ENCODE results near the gene SLC16A9.

Gene SLC16A9

GRCh38 chr10:59617996-59618395 lies 91.7 kb downstream of the SLC16A9 start:
- Histone ChIP-seq H3K36me3 (no peaks in the 10 kb centered on the region), H3K27ac (no peak overlapping the region), H3K27me3 (ENCODE audit: insufficient read depth, low read depth, severe bottlenecking) (no peaks in the 10 kb centered on the region), H3K9me3 (ENCODE audit: severe bottlenecking) (no peaks in the 10 kb centered on the region), H3K4me3 (ENCODE audit: low read depth, low read length) (no peak overlapping the region)
- DNase-seq, result no peak
- no peak for TF ChIP-seq CTCF (IDR thresholded peaks at IDR 0.05; ENCODE audit: low read depth, low read length)

GRCh38 chr10:59611048-59611447 lies 98.6 kb downstream of the SLC16A9 start:
- DNase-seq, result no peak
- Histone ChIP-seq H3K4me3 (ENCODE audit: low read depth, low read length) (no peak overlapping the region), H3K27ac (no peak overlapping the region), H3K36me3 (no peaks in the 10 kb centered on the region), H3K9me3 (ENCODE audit: severe bottlenecking) (no peaks in the 10 kb centered on the region), H3K27me3 (ENCODE audit: insufficient read depth, low read depth, severe bottlenecking) (no peaks in the 10 kb centered on the region)
- TF ChIP-seq CTCF (IDR thresholded peaks at IDR 0.05; ENCODE audit: low read depth, low read length), result no peak

- H3K9me3 ChIP-seq (ENCODE audit: severe bottlenecking), result no peaks in the 10 kb centered on the region
- H3K27me3 ChIP-seq (ENCODE audit: insufficient read depth, low read depth, severe bottlenecking), result no peaks in the 10 kb centered on the region
- H3K27ac ChIP-seq, result no peak overlapping the region
- H3K4me3 ChIP-seq (ENCODE audit: low read depth, low read length), result no peak overlapping the region
- H3K36me3 ChIP-seq, result no peaks in the 10 kb centered on the region
- no peak for TF ChIP-seq CTCF (IDR thresholded peaks at IDR 0.05; ENCODE audit: low read depth, low read length)
- no peak for DNase-seq
Measured at GRCh38 chr10:59607970-59608369, 101.7 kb downstream of the SLC16A9 start.

- H3K27me3 ChIP-seq (ENCODE audit: insufficient read depth, low read depth, severe bottlenecking), result no peaks in the 10 kb centered on the region
- DNase-seq, result no peak
- no peak overlapping the region for H3K4me3 ChIP-seq (ENCODE audit: low read depth, low read length)
- H3K9me3 ChIP-seq (ENCODE audit: severe bottlenecking), result no peaks in the 10 kb centered on the region
- no peaks in the 10 kb centered on the region for H3K36me3 ChIP-seq
- no peak overlapping the region for H3K27ac ChIP-seq
- no peak for TF ChIP-seq CTCF (IDR thresholded peaks at IDR 0.05; ENCODE audit: low read depth, low read length)
Measured at GRCh38 chr10:59606551-59606961, 103.1 kb downstream of the SLC16A9 start.

GRCh38 chr10:59601985-59602384 lies 107.7 kb downstream of the SLC16A9 start:
- H3K36me3 ChIP-seq, result no peaks in the 10 kb centered on the region
- TF ChIP-seq CTCF (IDR thresholded peaks at IDR 0.05; ENCODE audit: low read depth, low read length), result no peak
- H3K27me3 ChIP-seq (ENCODE audit: insufficient read depth, low read depth, severe bottlenecking), result no peaks in the 10 kb centered on the region
- no peak overlapping the region for H3K4me3 ChIP-seq (ENCODE audit: low read depth, low read length)
- no peaks in the 10 kb centered on the region for H3K9me3 ChIP-seq (ENCODE audit: severe bottlenecking)
- DNase-seq, result no peak
- no peak overlapping the region for H3K27ac ChIP-seq

Measured in WERI-Rb-1 (cell line).